B cell (primary cell): Measurements from ENCODE around the gene CDK11A.

ENCODE experiments used
- EZH2 ChIP-seq: IDR thresholded peaks from 2 replicates; pipeline ENCODE4 v1.6.1; 2012; ENCODE audit warnings: borderline replicate concordance, low read depth, mild to moderate bottlenecking, moderate library complexity, low read length; ENCODE audit not compliant: insufficient read depth, poor library complexity, severe bottlenecking
- TF ChIP-seq, protein P1 (sequence below): fragments of 200-600 bp; IDR thresholded peaks from one replicate; pipeline ENCODE4 v1.8.0; 2022; ENCODE audit warnings: antibody characterized with exemption, mild to moderate bottlenecking

DNA sequence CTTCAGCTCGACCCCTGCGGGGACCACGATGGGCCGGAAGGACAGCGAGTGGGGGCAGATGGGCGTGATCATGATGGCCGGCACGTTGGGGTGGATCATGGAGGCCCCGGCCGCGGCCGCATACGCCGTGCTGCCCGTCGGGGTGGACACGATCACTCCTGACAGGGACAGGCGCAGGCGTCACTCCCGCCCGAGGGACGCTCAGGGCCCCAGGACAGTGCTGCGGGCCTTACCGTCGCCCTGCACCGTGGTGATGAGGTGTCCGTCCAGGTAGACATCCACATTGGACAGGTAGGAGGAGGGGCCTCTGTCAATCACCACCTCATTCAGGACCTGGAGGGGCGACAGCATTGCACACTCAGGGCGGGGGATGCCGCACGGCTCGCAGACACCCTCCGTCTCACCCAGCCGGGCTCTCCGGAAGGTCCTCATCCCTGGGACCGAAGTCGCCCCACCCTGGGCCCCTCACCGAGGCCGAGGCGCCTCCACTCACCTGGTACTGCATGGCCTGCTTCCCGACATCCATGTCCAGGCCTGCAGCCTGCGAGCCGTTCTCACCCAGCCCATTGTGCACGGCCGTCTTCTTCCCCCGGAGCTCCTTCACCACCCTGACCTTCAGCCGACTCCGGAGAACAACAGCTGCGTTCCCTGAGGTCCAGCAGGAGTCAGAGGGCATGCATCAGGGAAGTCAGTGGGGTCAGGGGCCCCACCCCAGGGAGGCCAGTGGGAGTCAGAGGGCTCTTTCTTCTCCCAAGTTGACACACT lies 30.1 kb upstream of the CDK11A start:
- TF ChIP-seq, protein P1, sequence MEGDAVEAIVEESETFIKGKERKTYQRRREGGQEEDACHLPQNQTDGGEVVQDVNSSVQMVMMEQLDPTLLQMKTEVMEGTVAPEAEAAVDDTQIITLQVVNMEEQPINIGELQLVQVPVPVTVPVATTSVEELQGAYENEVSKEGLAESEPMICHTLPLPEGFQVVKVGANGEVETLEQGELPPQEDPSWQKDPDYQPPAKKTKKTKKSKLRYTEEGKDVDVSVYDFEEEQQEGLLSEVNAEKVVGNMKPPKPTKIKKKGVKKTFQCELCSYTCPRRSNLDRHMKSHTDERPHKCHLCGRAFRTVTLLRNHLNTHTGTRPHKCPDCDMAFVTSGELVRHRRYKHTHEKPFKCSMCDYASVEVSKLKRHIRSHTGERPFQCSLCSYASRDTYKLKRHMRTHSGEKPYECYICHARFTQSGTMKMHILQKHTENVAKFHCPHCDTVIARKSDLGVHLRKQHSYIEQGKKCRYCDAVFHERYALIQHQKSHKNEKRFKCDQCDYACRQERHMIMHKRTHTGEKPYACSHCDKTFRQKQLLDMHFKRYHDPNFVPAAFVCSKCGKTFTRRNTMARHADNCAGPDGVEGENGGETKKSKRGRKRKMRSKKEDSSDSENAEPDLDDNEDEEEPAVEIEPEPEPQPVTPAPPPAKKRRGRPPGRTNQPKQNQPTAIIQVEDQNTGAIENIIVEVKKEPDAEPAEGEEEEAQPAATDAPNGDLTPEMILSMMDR, result no peak
- TF ChIP-seq EZH2, result no peak
